ENCODE data around the gene TMEM229B.

The TMEM229B gene

GRCh38 chr14:67486890-67487289 is 1.6 kb downstream of the TMEM229B start:
- no peak for TF ChIP-seq REST (IDR thresholded peaks at IDR 0.05; ENCODE audit: insufficient replicate concordance, low read depth)
- no peak for TF ChIP-seq SPI1 (IDR thresholded peaks at IDR 0.05; ENCODE audit: borderline replicate concordance, low read depth)
- TF ChIP-seq POLR2AphosphoS5 (IDR thresholded peaks at IDR 0.05; ENCODE audit: low read depth) = no peak
- no peak for TF ChIP-seq GABPA (IDR thresholded peaks at IDR 0.05; ENCODE audit: low read depth)
- TF ChIP-seq CTCF (IDR thresholded peaks at IDR 0.05; ENCODE audit: insufficient read depth, low read length) = no peak
- Histone ChIP-seq H3K4me3 (replicated peaks; ENCODE audit: insufficient read depth, low read length) (no peak overlapping the region), H3K27ac (replicated peaks) (no peak overlapping the region), H3K27me3 (ENCODE audit: insufficient read depth, poor library complexity, severe bottlenecking) (no peaks in the 10 kb centered on the region)
- no peak for DNase-seq (ENCODE audit: low read depth in 1 of 2, low spot score in 1 of 2)

- H3K27me3 ChIP-seq (ENCODE audit: insufficient read depth, poor library complexity, severe bottlenecking) = no peaks in the 10 kb centered on the region
- H3K27ac ChIP-seq (replicated peaks) = no peak overlapping the region
- no peak for DNase-seq (ENCODE audit: low read depth in 1 of 2, low spot score in 1 of 2)
- no peak overlapping the region for H3K4me3 ChIP-seq (replicated peaks; ENCODE audit: insufficient read depth, low read length)
- TF ChIP-seq POLR2AphosphoS5 (IDR thresholded peaks at IDR 0.05; ENCODE audit: low read depth) = no peak
- no peak for TF ChIP-seq CTCF (IDR thresholded peaks at IDR 0.05; ENCODE audit: insufficient read depth, low read length)
- no peak for TF ChIP-seq SPI1 (IDR thresholded peaks at IDR 0.05; ENCODE audit: borderline replicate concordance, low read depth)
- TF ChIP-seq GABPA (IDR thresholded peaks at IDR 0.05; ENCODE audit: low read depth) = no peak
- no peak for TF ChIP-seq REST (IDR thresholded peaks at IDR 0.05; ENCODE audit: insufficient replicate concordance, low read depth)
Measured at GRCh38 chr14:67485501-67486095, 2.9 kb downstream of the TMEM229B start.

- TF ChIP-seq CTCF (IDR thresholded peaks at IDR 0.05; ENCODE audit: insufficient read depth, low read length) (no peak), SPI1 (IDR thresholded peaks at IDR 0.05; ENCODE audit: borderline replicate concordance, low read depth) (no peak), POLR2AphosphoS5 (IDR thresholded peaks at IDR 0.05; ENCODE audit: low read depth) (no peak), REST (IDR thresholded peaks at IDR 0.05; ENCODE audit: insufficient replicate concordance, low read depth) (no peak), GABPA (IDR thresholded peaks at IDR 0.05; ENCODE audit: low read depth) (no peak)
- no peak for DNase-seq (ENCODE audit: low read depth in 1 of 2, low spot score in 1 of 2)
- H3K27ac ChIP-seq (replicated peaks) = no peak overlapping the region
- H3K4me3 ChIP-seq (replicated peaks; ENCODE audit: insufficient read depth, low read length) = no peak overlapping the region
- no peaks in the 10 kb centered on the region for H3K27me3 ChIP-seq (ENCODE audit: insufficient read depth, poor library complexity, severe bottlenecking)
Measured at GRCh38 chr14:67483579-67484285, 4.8 kb downstream of the TMEM229B start.
